GM12878 (cell line): ENCODE results near the gene PDE10A. TPM values are rescaled to one million over a fixed set of nuclear protein-coding genes. Genes with fewer than 3 reads are reported as not detected.

Experiments used
- ATAC-seq: fragments of 200-7000 bp; cut with Tn5 transposase; 3 replicates; pipeline ENCODE4 v1.9.1; 2020; ENCODE audit warnings: mild to moderate bottlenecking, moderate library complexity
- BruUV-seq: library from RNA; stranded (reverse); fragments of 400-500 nt; replicated peaks from 2 replicates; lab custom pipeline; 2021; lab: Mats Ljungman, UMichigan
- CTCF ChIA-PET: fragments of 300-600 bp; sonication (Branson Sonifier 250); formaldehyde crosslinking; extraction: SDS; loops from one replicate; lab custom pipeline; 2021; ENCODE audit warnings: inconsistent platforms; lab: Yijun Ruan, JAX
- POLR2A ChIA-PET: fragments of 350-600 bp; formaldehyde crosslinking; extraction: SDS; loops from one replicate; lab custom pipeline; 2021; ENCODE audit warnings: inconsistent platforms; lab: Charles Lee
- RAD21 ChIA-PET: fragments of 300-600 bp; sonication (Branson Sonifier 250); formaldehyde crosslinking; loops from one replicate; lab custom pipeline; 2023; ENCODE audit warnings: antibody characterized with exemption; ENCODE audit not compliant: unreplicated experiment; lab: Charles Lee
- SMC1A ChIA-PET: fragments of 300-600 bp; sonication (Branson Sonifier 250); formaldehyde crosslinking; loops from one replicate; lab custom pipeline; 2023; ENCODE audit not compliant: unreplicated experiment, uncharacterized antibody; lab: Charles Lee
- DNase-seq: peaks from one replicate; pipeline ENCODE4 v3.0.0-alpha.2; 2011; ENCODE audit warnings: low read depth, low spot score
- FAIRE-seq: peaks from 3 replicates; lab custom pipeline; 2011; peaks lifted over from hg19 to GRCh38; lab: Jason Lieb, UNC
- H2AFZ ChIP-seq: 2 replicates; pipeline ENCODE4 v1.6.0; 2011; ENCODE audit warnings: low read depth, low read length, control low read depth; ENCODE audit not compliant: control insufficient read depth
- H3K27ac ChIP-seq: 2 replicates; pipeline ENCODE4 v1.5.1; 2011; ENCODE audit warnings: control low read depth; ENCODE audit not compliant: control insufficient read depth, insufficient read depth
- H3K27me3 ChIP-seq, 2 experiments: replicated peaks in 1 of 2; 2 replicates each; pipeline versions ENCODE4 v1.6.0 to v1.6.1; 2011; ENCODE audit warnings: low read length in 1 of 2; ENCODE audit not compliant: control insufficient read depth in 2 of 2, insufficient read depth in 2 of 2
- H3K36me3 ChIP-seq, 2 experiments: 2 replicates each; pipeline ENCODE4 v1.5.1; 2011; ENCODE audit warnings: low read length in 1 of 2; ENCODE audit not compliant: control insufficient read depth in 2 of 2, insufficient read depth in 2 of 2
- H3K4me1 ChIP-seq: 2 replicates; pipeline ENCODE4 v1.6.1; 2011; ENCODE audit warnings: mild to moderate bottlenecking, low read length, moderate library complexity, mixed read lengths; ENCODE audit not compliant: control insufficient read depth, insufficient read depth
- H3K4me2 ChIP-seq: 2 replicates; pipeline ENCODE4 v1.6.0; 2011; ENCODE audit warnings: control low read depth; ENCODE audit not compliant: control insufficient read depth, insufficient read depth
- H3K4me3 ChIP-seq: fragments of 200-600 bp; sonication (generic); 2 replicates; pipeline ENCODE4 v1.5.1; 2016
- H3K79me2 ChIP-seq: 2 replicates; pipeline ENCODE4 v1.6.0; 2011; ENCODE audit warnings: low read length; ENCODE audit not compliant: control insufficient read depth, insufficient read depth
- H3K9ac ChIP-seq: 2 replicates; pipeline ENCODE4 v1.8.0; 2011; ENCODE audit warnings: low read length, control low read depth, mixed read lengths; ENCODE audit not compliant: control insufficient read depth, insufficient read depth
- H3K9me3 ChIP-seq: replicated peaks from 3 replicates; pipeline ENCODE4 v1.5.1; 2011; ENCODE audit warnings: mild to moderate bottlenecking, low read length; ENCODE audit not compliant: control insufficient read depth, insufficient read depth
- H4K20me1 ChIP-seq: 2 replicates; pipeline ENCODE4 v1.6.0; 2011; ENCODE audit not compliant: control insufficient read depth, insufficient read depth
- BMI1 ChIP-seq: fragments of 450-650 bp; IDR thresholded peaks from 2 replicates; pipeline ENCODE4 v1.6.1; 2016; ENCODE audit warnings: mild to moderate bottlenecking, moderate library complexity, borderline replicate concordance
- CREB1 ChIP-seq: IDR thresholded peaks from 2 replicates; pipeline ENCODE4 v1.6.1; 2012; ENCODE audit warnings: low read depth, mild to moderate bottlenecking, inconsistent platforms
- DPF2 ChIP-seq: fragments of 450-650 bp; IDR thresholded peaks from 2 replicates; pipeline ENCODE4 v1.6.1; 2017; ENCODE audit warnings: mild to moderate bottlenecking
- FOS ChIP-seq: IDR thresholded peaks from 3 replicates; pipeline ENCODE4 v1.6.1; 2011; ENCODE audit warnings: borderline replicate concordance; ENCODE audit not compliant: insufficient read length; ENCODE audit errors: extremely low read depth
- HDGF ChIP-seq: fragments of 450-650 bp; IDR thresholded peaks from 2 replicates; pipeline ENCODE4 v1.6.1; 2016; ENCODE audit warnings: antibody characterized with exemption
- JUNB ChIP-seq: IDR thresholded peaks from 2 replicates; pipeline ENCODE4 v1.6.1; 2016; ENCODE audit warnings: antibody characterized with exemption, mild to moderate bottlenecking
- MEF2A ChIP-seq: IDR thresholded peaks from 2 replicates; pipeline ENCODE4 v1.6.1; 2011; ENCODE audit warnings: low read depth, mild to moderate bottlenecking, low read length, moderate library complexity; ENCODE audit not compliant: insufficient read depth
- NFXL1 ChIP-seq: fragments of 450-650 bp; IDR thresholded peaks from 2 replicates; pipeline ENCODE4 v1.6.1; 2017; ENCODE audit warnings: antibody characterized with exemption, mild to moderate bottlenecking, borderline replicate concordance
- RAD21 ChIP-seq: IDR thresholded peaks from 2 replicates; pipeline ENCODE4 v1.6.1; 2011; ENCODE audit warnings: mild to moderate bottlenecking, low read depth, low read length, moderate library complexity; ENCODE audit not compliant: insufficient read depth
- RELA ChIP-seq: fragments of 450-650 bp; IDR thresholded peaks from 2 replicates; pipeline ENCODE4 v1.8.0; 2014; ENCODE audit warnings: borderline replicate concordance; ENCODE audit not compliant: partially characterized antibody
- SMAD5 ChIP-seq: IDR thresholded peaks from 2 replicates; pipeline ENCODE4 v1.6.1; 2016; ENCODE audit warnings: antibody characterized with exemption, low read depth
- SUZ12 ChIP-seq: fragments of 200-600 bp; sonication (generic); IDR thresholded peaks from one replicate; pipeline ENCODE4 v1.6.1; 2018; ENCODE audit warnings: antibody characterized with exemption, mild to moderate bottlenecking; ENCODE audit not compliant: unreplicated experiment
- TCF7 ChIP-seq: IDR thresholded peaks from 2 replicates; pipeline ENCODE4 v1.6.1; 2014; ENCODE audit warnings: antibody characterized with exemption, borderline replicate concordance
- WGBS: methylation state at CpG from one replicate; pipeline ENCODE4 v1.1.6; 2016; ENCODE audit warnings: low lambda C conversion rate; ENCODE audit not compliant: insufficient replicate concordance, insufficient coverage; ENCODE audit errors: missing lambda C conversion rate; 5-methylcytosine and 5-hydroxymethylcytosine counted together
- in situ Hi-C: fragments of 300-500 bp; cut with MboI; formaldehyde crosslinking; loops from 9 replicates; pipeline ENCODE4 v1.14.3; 2018; ENCODE audit warnings: mixed read lengths
- intact Hi-C: fragments of 100-400 bp; cut with micrococcal nuclease; formaldehyde crosslinking; loops from one replicate; pipeline ENCODE4 v1.14.2; 2022; ENCODE audit not compliant: unreplicated experiment
- polyA plus RNA-seq, 11 experiments: library from polyadenylated mRNA; depleted of rRNA in 4 of 11; unstranded in 6 of 11; stranded (reverse) in 5 of 11; fragments of >200 nt; fragmentation: Nextera tagmentation in 4 of 11; fragmentation: Illumina TruSeq in 1 of 11; extraction: Ambion mirVana in 4 of 11; extraction: Trizol in 1 of 11; gene quantifications; 1 replicate in 1 of 11; 2 replicates in 10 of 11; pipeline versions ENCODE4 v1.2.1 to v1.2.3, GENCODE V29; 2011 to 2016; ENCODE audit warnings: inconsistent platforms in 2 of 11, missing spikeins in 2 of 11, low read depth in 1 of 11
- total RNA-seq, 4 experiments: library from RNA; depleted of rRNA in 3 of 4; stranded (reverse); fragments of >200 nt in 3 of 4; fragmentation: Illumina TruSeq in 1 of 4; extraction: Trizol in 1 of 4; gene quantifications; 2 replicates each; pipeline versions ENCODE4 v1.2.1 to v1.2.3, GENCODE V29; 2013 to 2021
- TF ChIP-seq, protein P1 (sequence below): IDR thresholded peaks from 2 replicates; pipeline ENCODE4 v1.6.1; 2011; ENCODE audit warnings: borderline replicate concordance, low read depth, mild to moderate bottlenecking, moderate library complexity, mixed read lengths, low read length; ENCODE audit not compliant: insufficient read depth; ENCODE audit errors: extremely low read length
- TF ChIP-seq, protein P2 (sequence below): IDR thresholded peaks from 2 replicates; pipeline ENCODE4 v1.6.1; 2012; ENCODE audit warnings: low read depth, low read length, improper control_type of control experiment
- TF ChIP-seq, protein P3 (sequence below): fragments of 450-650 bp; formaldehyde crosslinking; IDR thresholded peaks from 2 replicates; pipeline ENCODE4 v1.4.0; 2022; ENCODE audit warnings: mild to moderate bottlenecking, moderate library complexity

Gene PDE10A
- total and polyA plus RNA-seq, 10 of the 15 experiments (the other 5 are each of a cell fraction or from before 2014, with no cell fraction given) = under 0.01 to 1.3 (median 0.03) TPM; not detected in 2

DNA sequence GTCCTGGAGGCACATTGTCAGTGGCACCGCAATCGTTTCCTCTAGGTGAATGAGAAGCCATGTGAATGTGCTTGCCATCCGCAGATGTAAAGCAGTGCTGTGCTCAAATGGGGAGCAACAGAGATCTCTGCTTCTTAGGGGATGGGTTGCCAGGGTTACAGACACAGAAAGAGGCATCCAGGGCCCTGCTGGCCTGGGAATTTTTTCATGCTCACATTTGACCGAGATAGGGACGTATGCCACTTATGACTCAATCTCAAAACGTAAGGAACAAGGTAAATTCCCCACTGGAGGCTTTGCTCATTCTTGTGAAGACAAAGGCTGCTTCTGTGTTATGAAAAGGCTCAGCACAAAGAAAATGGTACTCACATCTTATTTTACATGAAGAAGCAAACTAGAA lies 364.6 kb downstream of the PDE10A start:
- Histone ChIP-seq H3K79me2 (no peaks in the 10 kb centered on the region), H3K9me3 (no peaks in the 10 kb centered on the region; the same call in 2 of the 3 replicates), H2AFZ (no peak overlapping the region), H3K4me1 (no peaks in the 10 kb centered on the region), H4K20me1 (no peaks in the 10 kb centered on the region), H3K27me3 (no peaks in the 10 kb centered on the region), H3K4me2 (no peak overlapping the region), H3K36me3 (no peaks in the 10 kb centered on the region), H3K27ac (no peak overlapping the region), H3K9ac (no peak overlapping the region), H3K4me3 (no peak overlapping the region)
- 43% methylated on average over 6 of the region's 6 CpGs for WGBS
- SMC1A ChIA-PET = no interaction called here
- RAD21 ChIA-PET = no interaction called here
- no TSS peak for BruUV-seq
- in situ Hi-C loops (no loop called here), intact Hi-C loops (no loop called here)
- CTCF ChIA-PET = no interaction called here
- POLR2A ChIA-PET = no interaction called here
- TF ChIP-seq JUNB (no peak), DPF2 (no peak), RAD21 (no peak), RELA (no peak), TCF7 (no peak), SUZ12 (no peak), MEF2A (no peak), NFXL1 (no peak), FOS (no peak), CREB1 (no peak), HDGF (no peak)
- FAIRE-seq = no peak
- no peak for DNase-seq
- no peak for ATAC-seq

GRCh38 chr6:165292657-165293056 lies 370.4 kb downstream of the PDE10A start:
- no TSS peak for BruUV-seq
- ChIA-PET POLR2A (no interaction called here), RAD21 (no interaction called here), SMC1A (no interaction called here), CTCF (no interaction called here)
- Histone ChIP-seq H4K20me1 (no peaks in the 10 kb centered on the region), H3K4me3 (no peak overlapping the region), H3K27me3 (no peaks in the 10 kb centered on the region), H3K36me3 (no peaks in the 10 kb centered on the region), H3K4me2 (no peak overlapping the region), H3K9me3 (no peaks in the 10 kb centered on the region), H3K9ac (no peak overlapping the region), H2AFZ (no peak overlapping the region), H3K79me2 (no peaks in the 10 kb centered on the region), H3K27ac (no peak overlapping the region), H3K4me1 (no peaks in the 10 kb centered on the region)
- FAIRE-seq = no peak
- no peak for DNase-seq
- 37% methylated on average over 6 of the region's 6 CpGs for WGBS
- no peak for ATAC-seq
- in situ Hi-C loops (no loop called here), intact Hi-C loops (no loop called here)
- TF ChIP-seq, protein P1, sequence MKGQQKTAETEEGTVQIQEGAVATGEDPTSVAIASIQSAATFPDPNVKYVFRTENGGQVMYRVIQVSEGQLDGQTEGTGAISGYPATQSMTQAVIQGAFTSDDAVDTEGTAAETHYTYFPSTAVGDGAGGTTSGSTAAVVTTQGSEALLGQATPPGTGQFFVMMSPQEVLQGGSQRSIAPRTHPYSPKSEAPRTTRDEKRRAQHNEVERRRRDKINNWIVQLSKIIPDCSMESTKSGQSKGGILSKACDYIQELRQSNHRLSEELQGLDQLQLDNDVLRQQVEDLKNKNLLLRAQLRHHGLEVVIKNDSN = no peak
- TF ChIP-seq, protein P2, sequence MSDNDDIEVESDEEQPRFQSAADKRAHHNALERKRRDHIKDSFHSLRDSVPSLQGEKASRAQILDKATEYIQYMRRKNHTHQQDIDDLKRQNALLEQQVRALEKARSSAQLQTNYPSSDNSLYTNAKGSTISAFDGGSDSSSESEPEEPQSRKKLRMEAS = no peak
- TF ChIP-seq SMAD5 = no peak
- TF ChIP-seq, protein P3, sequence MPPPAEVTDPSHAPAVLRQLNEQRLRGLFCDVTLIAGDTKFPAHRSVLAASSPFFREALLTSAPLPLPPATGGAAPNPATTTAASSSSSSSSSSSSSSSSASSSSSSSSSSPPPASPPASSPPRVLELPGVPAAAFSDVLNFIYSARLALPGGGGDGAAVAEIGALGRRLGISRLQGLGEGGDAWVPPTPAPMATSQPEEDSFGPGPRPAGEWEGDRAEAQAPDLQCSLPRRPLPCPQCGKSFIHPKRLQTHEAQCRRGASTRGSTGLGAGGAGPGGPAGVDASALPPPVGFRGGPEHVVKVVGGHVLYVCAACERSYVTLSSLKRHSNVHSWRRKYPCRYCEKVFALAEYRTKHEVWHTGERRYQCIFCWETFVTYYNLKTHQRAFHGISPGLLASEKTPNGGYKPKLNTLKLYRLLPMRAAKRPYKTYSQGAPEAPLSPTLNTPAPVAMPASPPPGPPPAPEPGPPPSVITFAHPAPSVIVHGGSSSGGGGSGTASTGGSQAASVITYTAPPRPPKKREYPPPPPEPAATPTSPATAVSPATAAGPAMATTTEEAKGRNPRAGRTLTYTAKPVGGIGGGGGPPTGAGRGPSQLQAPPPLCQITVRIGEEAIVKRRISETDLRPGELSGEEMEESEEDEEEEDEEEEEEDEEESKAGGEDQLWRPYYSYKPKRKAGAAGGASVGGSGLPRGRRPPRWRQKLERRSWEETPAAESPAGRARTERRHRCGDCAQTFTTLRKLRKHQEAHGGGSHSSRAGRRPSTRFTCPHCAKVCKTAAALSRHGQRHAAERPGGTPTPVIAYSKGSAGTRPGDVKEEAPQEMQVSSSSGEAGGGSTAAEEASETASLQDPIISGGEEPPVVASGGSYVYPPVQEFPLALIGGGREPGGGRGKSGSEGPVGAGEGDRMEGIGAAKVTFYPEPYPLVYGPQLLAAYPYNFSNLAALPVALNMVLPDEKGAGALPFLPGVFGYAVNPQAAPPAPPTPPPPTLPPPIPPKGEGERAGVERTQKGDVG (CRISPR knock-in tag) = no peak
- no peak for TF ChIP-seq BMI1
